GM06990 (cell line): Measurements from ENCODE around the gene GFRA1.

ENCODE experiments used
- DNase-seq: peaks from one replicate; pipeline ENCODE4 v3.0.0-alpha.2; 2011; ENCODE audit not compliant: insufficient read length; ENCODE audit errors: extremely low read depth
- H3K27me3 ChIP-seq: replicated peaks from 2 replicates; pipeline ENCODE4 v1.6.0; 2011; ENCODE audit warnings: low read length; ENCODE audit not compliant: control insufficient read depth, insufficient read depth
- H3K36me3 ChIP-seq: 2 replicates; pipeline ENCODE4 v1.5.1; 2011; ENCODE audit warnings: low read length; ENCODE audit not compliant: control insufficient read depth, insufficient read depth
- H3K4me3 ChIP-seq: replicated peaks from 2 replicates; pipeline ENCODE4 v1.5.1; 2011; ENCODE audit warnings: low read depth, mild to moderate bottlenecking, control low read depth, low read length
- TF ChIP-seq, protein P1 (sequence below): IDR thresholded peaks from 2 replicates; pipeline ENCODE4 v1.5.1; 2011; ENCODE audit warnings: low read length, control low read depth, mild to moderate bottlenecking, inconsistent platforms; ENCODE audit not compliant: insufficient read depth, poor library complexity, severe bottlenecking

GFRA1 gene

DNA sequence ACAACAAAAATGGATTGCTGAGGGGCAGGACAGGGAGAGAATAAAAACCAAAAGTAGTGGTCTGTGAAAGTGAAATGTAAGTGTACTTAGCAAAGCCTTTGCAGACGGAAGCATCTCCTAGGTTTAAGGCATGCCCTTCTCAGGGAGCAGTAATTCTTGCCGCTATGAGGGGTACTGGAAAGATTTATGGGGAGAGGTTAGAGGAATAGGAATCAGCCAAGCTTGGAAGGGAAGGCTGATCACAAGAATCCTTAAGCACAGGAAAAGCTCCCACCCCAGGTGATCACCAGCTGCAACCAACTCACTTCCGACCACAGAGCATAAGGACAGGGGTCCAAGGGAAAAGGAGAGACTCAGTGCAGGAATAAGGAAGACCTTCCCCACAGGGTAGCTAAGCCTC lies 10.3 kb downstream of the GFRA1 start:
- no peak for DNase-seq
- no peak overlapping the region for H3K4me3 ChIP-seq
- no peaks in the 10 kb centered on the region for H3K36me3 ChIP-seq
- no peaks in the 10 kb centered on the region for H3K27me3 ChIP-seq
- TF ChIP-seq, protein P1, sequence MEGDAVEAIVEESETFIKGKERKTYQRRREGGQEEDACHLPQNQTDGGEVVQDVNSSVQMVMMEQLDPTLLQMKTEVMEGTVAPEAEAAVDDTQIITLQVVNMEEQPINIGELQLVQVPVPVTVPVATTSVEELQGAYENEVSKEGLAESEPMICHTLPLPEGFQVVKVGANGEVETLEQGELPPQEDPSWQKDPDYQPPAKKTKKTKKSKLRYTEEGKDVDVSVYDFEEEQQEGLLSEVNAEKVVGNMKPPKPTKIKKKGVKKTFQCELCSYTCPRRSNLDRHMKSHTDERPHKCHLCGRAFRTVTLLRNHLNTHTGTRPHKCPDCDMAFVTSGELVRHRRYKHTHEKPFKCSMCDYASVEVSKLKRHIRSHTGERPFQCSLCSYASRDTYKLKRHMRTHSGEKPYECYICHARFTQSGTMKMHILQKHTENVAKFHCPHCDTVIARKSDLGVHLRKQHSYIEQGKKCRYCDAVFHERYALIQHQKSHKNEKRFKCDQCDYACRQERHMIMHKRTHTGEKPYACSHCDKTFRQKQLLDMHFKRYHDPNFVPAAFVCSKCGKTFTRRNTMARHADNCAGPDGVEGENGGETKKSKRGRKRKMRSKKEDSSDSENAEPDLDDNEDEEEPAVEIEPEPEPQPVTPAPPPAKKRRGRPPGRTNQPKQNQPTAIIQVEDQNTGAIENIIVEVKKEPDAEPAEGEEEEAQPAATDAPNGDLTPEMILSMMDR: no peak

DNA sequence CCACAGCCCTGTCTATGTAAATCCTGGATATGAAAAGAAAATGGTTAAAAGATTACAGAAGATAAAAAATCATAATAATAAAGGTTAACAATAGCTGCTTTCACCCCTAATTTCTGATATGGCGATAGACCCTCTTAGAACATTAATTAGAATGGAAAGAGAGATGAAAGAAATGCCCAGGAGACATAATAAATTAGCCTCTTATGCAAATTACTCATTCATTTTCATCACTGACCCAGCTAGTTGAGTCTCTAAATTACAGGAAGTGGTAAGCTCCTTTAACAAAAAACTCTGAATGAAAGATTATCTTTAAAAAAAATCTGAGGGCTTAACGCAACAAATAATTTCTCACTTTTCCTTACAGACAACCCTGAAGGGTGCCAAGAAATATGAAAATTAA lies 12.4 kb downstream of the GFRA1 start:
- Histone ChIP-seq H3K27me3 (no peaks in the 10 kb centered on the region), H3K36me3 (no peaks in the 10 kb centered on the region), H3K4me3 (no peak overlapping the region)
- no peak for DNase-seq
- TF ChIP-seq, protein P1: no peak

DNA sequence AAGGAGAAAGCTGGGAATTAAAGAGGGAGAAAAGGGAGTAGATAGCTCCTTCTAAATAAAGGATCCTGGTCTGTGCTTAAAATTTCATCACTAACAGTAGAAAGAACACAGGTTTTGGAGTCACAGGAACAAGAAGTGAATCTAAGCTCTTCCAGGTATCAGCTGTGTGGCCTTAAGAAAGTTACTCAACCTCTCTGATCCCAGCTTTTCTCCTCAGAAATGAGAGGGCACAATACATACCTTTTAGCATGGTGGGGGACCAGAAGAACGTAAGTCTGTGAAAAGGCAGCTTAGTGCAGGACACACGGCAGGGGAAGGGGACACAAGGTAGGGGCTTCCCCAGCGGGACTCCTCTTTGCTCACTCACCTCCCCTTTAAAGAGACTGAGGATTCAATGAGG lies 13.4 kb downstream of the GFRA1 start:
- Histone ChIP-seq H3K4me3 (no peak overlapping the region), H3K36me3 (no peaks in the 10 kb centered on the region), H3K27me3 (no peaks in the 10 kb centered on the region)
- TF ChIP-seq, protein P1: no peak
- DNase-seq: no peak

DNA sequence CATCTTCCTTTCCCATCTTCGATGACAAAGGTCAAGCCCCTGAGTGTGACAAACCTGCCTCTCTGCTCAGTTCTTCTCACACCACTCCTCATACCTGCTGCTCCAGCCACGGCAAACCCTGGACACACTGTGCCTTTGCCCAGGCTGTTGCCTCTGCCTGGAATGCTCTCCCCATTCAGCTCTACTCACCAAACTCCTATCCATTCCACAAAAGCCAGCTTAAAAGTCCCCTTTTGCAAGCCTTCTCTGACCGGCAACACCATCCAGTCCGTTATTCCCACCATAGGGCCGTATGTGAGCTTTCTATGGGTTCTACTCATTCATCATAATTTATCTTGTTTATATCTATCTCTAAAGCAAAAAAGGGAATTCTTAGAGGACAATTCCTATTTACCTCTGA lies 15.2 kb downstream of the GFRA1 start:
- TF ChIP-seq, protein P1: no peak
- H3K36me3 ChIP-seq: no peaks in the 10 kb centered on the region
- no peaks in the 10 kb centered on the region for H3K27me3 ChIP-seq
- DNase-seq: no peak
- no peak overlapping the region for H3K4me3 ChIP-seq

DNA sequence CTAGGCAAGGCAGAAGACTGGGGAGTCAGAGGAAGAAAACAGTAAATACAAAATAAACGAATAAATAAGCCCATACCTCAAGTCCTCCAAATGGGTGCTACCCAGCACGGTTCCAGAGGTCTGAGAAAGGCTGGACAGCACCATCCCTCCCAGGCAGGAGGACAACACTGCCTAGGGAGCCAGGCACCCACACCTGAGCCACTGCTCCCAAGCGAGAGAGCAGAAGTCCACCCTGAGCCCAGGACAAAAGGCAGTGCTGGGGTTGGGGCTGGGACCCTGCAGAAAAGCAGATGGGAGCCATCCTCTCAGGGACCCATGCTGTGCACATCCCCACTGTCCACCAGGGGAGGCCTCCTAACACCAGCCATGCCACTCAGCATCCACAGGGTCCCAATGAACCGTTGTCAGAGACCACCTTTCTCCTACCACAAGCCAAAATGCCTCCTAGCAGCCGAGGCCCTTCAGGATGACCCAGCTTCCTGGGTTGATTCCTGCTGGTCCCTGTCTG lies 16.2 kb downstream of the GFRA1 start:
- DNase-seq: no peak
- Histone ChIP-seq H3K4me3 (no peak overlapping the region), H3K36me3 (no peaks in the 10 kb centered on the region), H3K27me3 (no peaks in the 10 kb centered on the region)
- TF ChIP-seq, protein P1: no peak
